Measurements from ENCODE around the gene SORCS2. TPM values are rescaled to one million over a fixed set of nuclear protein-coding genes. Genes with fewer than 3 reads are reported as not detected.

SORCS2 gene
- total and polyA plus RNA-seq, 2 donors (not counting 1 experiment from before 2014, with no cell fraction given): not detected

- ChIA-PET CTCF (no interaction called here), POLR2A (no interaction called here)
- Histone ChIP-seq H3K4me1 (ENCODE audit: control insufficient read depth in 2 of 2, insufficient read depth in 2 of 2, low read length in 2 of 2) (no peaks in the 10 kb centered on the region), H3K9me3 (ENCODE audit: control extremely low read depth in 1 of 3, control insufficient read depth in 2 of 3, insufficient read depth in 1 of 3, low read length in 2 of 3) (peaks cover 0 to 8% (median 0%) of the 10 kb centered on the region in 3 donors), H3K36me3 (replicated peaks in 1 of 2; ENCODE audit: control extremely low read depth in 1 of 2, control insufficient read depth in 1 of 2, extremely low read depth in 1 of 2, insufficient read depth in 2 of 2, low read length in 1 of 2) (no peaks in the 10 kb centered on the region), H3K27me3 (replicated peaks in 1 of 4; ENCODE audit: control extremely low read depth in 1 of 4, control insufficient read depth in 3 of 4, insufficient read depth in 4 of 4, low read length in 3 of 4) (no peaks in the 10 kb centered on the region), H3K9ac (ENCODE audit: low read length) (no peak overlapping the region), H4K20me1 (ENCODE audit: control insufficient read depth, insufficient read depth, low read length, poor library complexity, severe bottlenecking) (no peaks in the 10 kb centered on the region), H3K4me2 (replicated peaks; ENCODE audit: low read depth, low read length, poor library complexity, severe bottlenecking) (no peak overlapping the region), H3K4me3 (ENCODE audit: control extremely low read depth in 1 of 5, extremely low read depth in 1 of 5, insufficient read depth in 1 of 5, low read depth in 2 of 5, low read length in 4 of 5) (no peak overlapping the region), H2AFZ (ENCODE audit: insufficient read depth, low read depth, low read length, poor library complexity, severe bottlenecking) (no peak overlapping the region), H3K79me2 (ENCODE audit: control insufficient read depth, insufficient read depth, low read length) (no peaks in the 10 kb centered on the region), H3K27ac (ENCODE audit: low read length in 2 of 2) (no peak overlapping the region)
- intact Hi-C loops (cut with micrococcal nuclease): no loop called here
- TF ChIP-seq, protein P1, sequence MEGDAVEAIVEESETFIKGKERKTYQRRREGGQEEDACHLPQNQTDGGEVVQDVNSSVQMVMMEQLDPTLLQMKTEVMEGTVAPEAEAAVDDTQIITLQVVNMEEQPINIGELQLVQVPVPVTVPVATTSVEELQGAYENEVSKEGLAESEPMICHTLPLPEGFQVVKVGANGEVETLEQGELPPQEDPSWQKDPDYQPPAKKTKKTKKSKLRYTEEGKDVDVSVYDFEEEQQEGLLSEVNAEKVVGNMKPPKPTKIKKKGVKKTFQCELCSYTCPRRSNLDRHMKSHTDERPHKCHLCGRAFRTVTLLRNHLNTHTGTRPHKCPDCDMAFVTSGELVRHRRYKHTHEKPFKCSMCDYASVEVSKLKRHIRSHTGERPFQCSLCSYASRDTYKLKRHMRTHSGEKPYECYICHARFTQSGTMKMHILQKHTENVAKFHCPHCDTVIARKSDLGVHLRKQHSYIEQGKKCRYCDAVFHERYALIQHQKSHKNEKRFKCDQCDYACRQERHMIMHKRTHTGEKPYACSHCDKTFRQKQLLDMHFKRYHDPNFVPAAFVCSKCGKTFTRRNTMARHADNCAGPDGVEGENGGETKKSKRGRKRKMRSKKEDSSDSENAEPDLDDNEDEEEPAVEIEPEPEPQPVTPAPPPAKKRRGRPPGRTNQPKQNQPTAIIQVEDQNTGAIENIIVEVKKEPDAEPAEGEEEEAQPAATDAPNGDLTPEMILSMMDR (IDR thresholded peaks at IDR 0.05): no peak
- no peak for TF ChIP-seq EZH2 (IDR thresholded peaks at IDR 0.05; ENCODE audit: borderline replicate concordance, insufficient read depth, low read depth, low read length, poor library complexity, severe bottlenecking)
- Mint-ChIP-seq H3K4me1 (no peaks in the 10 kb centered on the region), H3K27me3 (peaks cover 10% of the 10 kb centered on the region), H3K27ac (no peak overlapping the region), H3K9me3 (ENCODE audit: insufficient read depth) (no peaks in the 10 kb centered on the region), H3K4me3 (no peak overlapping the region)
- WGBS (ENCODE audit: insufficient coverage): 73% methylated on average over 16 of the region's 21 CpGs
- DNase-seq (no peak), ATAC-seq (ENCODE audit: low read depth) (no peak)
Observed at GRCh38 chr4:7394681-7395451, 202.5 kb downstream of the SORCS2 start.

DNA sequence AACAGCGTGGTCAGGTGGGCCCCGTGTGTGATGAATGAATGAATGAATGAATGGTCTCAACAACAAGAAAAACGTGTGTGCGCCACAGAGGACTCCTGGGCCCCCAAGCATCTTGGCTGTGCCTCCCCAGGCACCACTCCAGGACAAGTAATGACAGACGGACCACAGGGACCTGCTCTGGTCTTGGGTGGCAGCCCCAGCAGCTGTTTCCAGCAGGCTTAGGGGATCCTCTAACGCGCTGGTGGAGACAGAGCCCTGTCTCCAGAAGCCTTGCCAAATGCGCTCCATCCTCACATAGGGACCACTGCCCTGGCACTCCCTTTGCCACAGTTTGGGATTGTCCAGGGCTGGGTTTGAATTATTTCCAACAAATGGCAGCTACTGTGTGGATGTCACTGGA, 203.3 kb downstream of the SORCS2 start:
- Histone ChIP-seq H3K27ac (ENCODE audit: low read length in 2 of 2) (no peak overlapping the region), H3K4me3 (ENCODE audit: control extremely low read depth in 1 of 5, extremely low read depth in 1 of 5, insufficient read depth in 1 of 5, low read depth in 2 of 5, low read length in 4 of 5) (no peak overlapping the region), H3K27me3 (replicated peaks in 1 of 4; ENCODE audit: control extremely low read depth in 1 of 4, control insufficient read depth in 3 of 4, insufficient read depth in 4 of 4, low read length in 3 of 4) (no peaks in the 10 kb centered on the region), H3K9ac (ENCODE audit: low read length) (no peak overlapping the region), H3K36me3 (replicated peaks in 1 of 2; ENCODE audit: control extremely low read depth in 1 of 2, control insufficient read depth in 1 of 2, extremely low read depth in 1 of 2, insufficient read depth in 2 of 2, low read length in 1 of 2) (no peaks in the 10 kb centered on the region), H3K9me3 (ENCODE audit: control extremely low read depth in 1 of 3, control insufficient read depth in 2 of 3, insufficient read depth in 1 of 3, low read length in 2 of 3) (peaks cover 0 to 8% (median 0%) of the 10 kb centered on the region in 3 donors), H3K79me2 (ENCODE audit: control insufficient read depth, insufficient read depth, low read length) (no peaks in the 10 kb centered on the region), H2AFZ (ENCODE audit: insufficient read depth, low read depth, low read length, poor library complexity, severe bottlenecking) (no peak overlapping the region), H3K4me1 (ENCODE audit: control insufficient read depth in 2 of 2, insufficient read depth in 2 of 2, low read length in 2 of 2) (no peaks in the 10 kb centered on the region), H3K4me2 (replicated peaks; ENCODE audit: low read depth, low read length, poor library complexity, severe bottlenecking) (no peak overlapping the region), H4K20me1 (ENCODE audit: control insufficient read depth, insufficient read depth, low read length, poor library complexity, severe bottlenecking) (no peaks in the 10 kb centered on the region)
- CTCF ChIA-PET: no interaction called here
- H3K4me3 Mint-ChIP-seq: no peak overlapping the region
- H3K27ac Mint-ChIP-seq: no peak overlapping the region
- H3K27me3 Mint-ChIP-seq: peaks cover 10% of the 10 kb centered on the region
- peaks cover 3% of the 10 kb centered on the region for H3K9me3 Mint-ChIP-seq (ENCODE audit: insufficient read depth)
- ATAC-seq (ENCODE audit: low read depth) (no peak), DNase-seq (no peak)
- POLR2A ChIA-PET: no interaction called here
- intact Hi-C loops (cut with micrococcal nuclease): no loop called here
- no peaks in the 10 kb centered on the region for H3K4me1 Mint-ChIP-seq
- 73% methylated on average over 8 of the region's 8 CpGs for WGBS (ENCODE audit: insufficient coverage)
- TF ChIP-seq, protein P1 (IDR thresholded peaks at IDR 0.05): no peak
- TF ChIP-seq EZH2 (IDR thresholded peaks at IDR 0.05; ENCODE audit: borderline replicate concordance, insufficient read depth, low read depth, low read length, poor library complexity, severe bottlenecking): no peak
